ENCODE results near the gene SELENON.

Gene SELENON

GRCh38 chr1:25799935-25800702 is at the start of gene SELENON:
Gene SELENON, plus strand, starts transcription at chr1:25800193. Its CDS starts 38 bp downstream, at chr1:25800231.
- peak in 1 of 2 experiments; percentile 23 for DNase-seq

- DNase-seq: no peak
These were observed 48.9 kb upstream of the SELENON start for GRCh38 chr1:25750923-25751605.

GRCh38 chr1:25754470-25755181 is 45.4 kb upstream of the SELENON start:
- DNase-seq: no peak

- DNase-seq: no peak
These were observed 44.4 kb upstream of the SELENON start for GRCh38 chr1:25755475-25756125.

GRCh38 chr1:25756215-25756614 is 43.8 kb upstream of the SELENON start:
- no peak for DNase-seq

- DNase-seq: no peak
These were observed 42.7 kb upstream of the SELENON start for GRCh38 chr1:25757151-25757845.

- no peak for DNase-seq
These were observed 42.2 kb upstream of the SELENON start for GRCh38 chr1:25757846-25758185.

GRCh38 chr1:25758466-25759070 is 41.4 kb upstream of the SELENON start:
- DNase-seq: no peak

- DNase-seq: no peak
These were observed 39.8 kb upstream of the SELENON start for GRCh38 chr1:25760122-25760719.

GRCh38 chr1:25760871-25761270 is 39.1 kb upstream of the SELENON start:
- no peak for DNase-seq

GRCh38 chr1:25763493-25763892 is 36.5 kb upstream of the SELENON start:
- DNase-seq: no peak

- DNase-seq: no peak
These were observed 34.7 kb upstream of the SELENON start for GRCh38 chr1:25765136-25765922.

- no peak for DNase-seq
These were observed 33.9 kb upstream of the SELENON start for GRCh38 chr1:25765923-25766589.

GRCh38 chr1:25766721-25767436 is 33.1 kb upstream of the SELENON start:
- DNase-seq: no peak

GRCh38 chr1:25767437-25767770 is 32.6 kb upstream of the SELENON start:
- DNase-seq: no peak

GRCh38 chr1:25768999-25769398 is 31.0 kb upstream of the SELENON start:
- DNase-seq: no peak

- no peak for DNase-seq
These were observed 30.2 kb upstream of the SELENON start for GRCh38 chr1:25769625-25770383.

- no peak for DNase-seq
These were observed 29.3 kb upstream of the SELENON start for GRCh38 chr1:25770541-25771220.
